ENCODE results near the gene CAPN12.

The CAPN12 gene

DNA sequence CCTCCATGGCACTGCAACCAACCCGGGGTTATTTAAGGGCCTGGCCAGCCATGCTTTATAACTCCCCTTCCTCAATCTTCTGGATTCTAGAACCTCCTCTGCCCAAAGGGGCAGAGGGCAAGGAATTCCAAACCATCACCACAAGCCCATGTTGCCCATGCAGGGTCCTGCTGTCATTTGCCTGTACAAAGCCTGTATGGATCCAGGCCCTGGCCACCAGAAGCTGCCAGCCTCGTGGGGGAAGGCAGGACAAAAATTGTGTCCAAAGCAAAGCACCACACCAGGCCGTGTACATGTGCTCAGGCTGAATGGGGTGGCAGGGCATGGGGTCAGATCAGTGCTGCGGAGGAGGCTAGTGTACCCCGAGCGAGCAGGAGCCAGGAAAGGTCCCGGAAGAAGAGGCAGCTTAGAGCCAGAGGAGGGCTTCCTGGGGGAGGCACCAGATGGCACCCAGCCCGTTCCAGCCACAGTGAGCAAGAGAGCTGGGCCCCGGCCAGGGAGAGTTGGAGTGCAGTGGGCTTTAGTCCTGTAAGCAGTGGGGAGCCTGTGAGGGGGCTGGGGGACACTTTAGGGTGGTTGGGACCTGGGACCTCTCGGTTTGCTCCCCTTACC is 35.8 kb downstream of the CAPN12 start:
- DNase-seq (ENCODE audit: low spot score), result no peak
- TF ChIP-seq, protein P1, sequence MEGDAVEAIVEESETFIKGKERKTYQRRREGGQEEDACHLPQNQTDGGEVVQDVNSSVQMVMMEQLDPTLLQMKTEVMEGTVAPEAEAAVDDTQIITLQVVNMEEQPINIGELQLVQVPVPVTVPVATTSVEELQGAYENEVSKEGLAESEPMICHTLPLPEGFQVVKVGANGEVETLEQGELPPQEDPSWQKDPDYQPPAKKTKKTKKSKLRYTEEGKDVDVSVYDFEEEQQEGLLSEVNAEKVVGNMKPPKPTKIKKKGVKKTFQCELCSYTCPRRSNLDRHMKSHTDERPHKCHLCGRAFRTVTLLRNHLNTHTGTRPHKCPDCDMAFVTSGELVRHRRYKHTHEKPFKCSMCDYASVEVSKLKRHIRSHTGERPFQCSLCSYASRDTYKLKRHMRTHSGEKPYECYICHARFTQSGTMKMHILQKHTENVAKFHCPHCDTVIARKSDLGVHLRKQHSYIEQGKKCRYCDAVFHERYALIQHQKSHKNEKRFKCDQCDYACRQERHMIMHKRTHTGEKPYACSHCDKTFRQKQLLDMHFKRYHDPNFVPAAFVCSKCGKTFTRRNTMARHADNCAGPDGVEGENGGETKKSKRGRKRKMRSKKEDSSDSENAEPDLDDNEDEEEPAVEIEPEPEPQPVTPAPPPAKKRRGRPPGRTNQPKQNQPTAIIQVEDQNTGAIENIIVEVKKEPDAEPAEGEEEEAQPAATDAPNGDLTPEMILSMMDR (IDR thresholded peaks at IDR 0.05; ENCODE audit: extremely low read depth, missing control alignments), result no peak

DNA sequence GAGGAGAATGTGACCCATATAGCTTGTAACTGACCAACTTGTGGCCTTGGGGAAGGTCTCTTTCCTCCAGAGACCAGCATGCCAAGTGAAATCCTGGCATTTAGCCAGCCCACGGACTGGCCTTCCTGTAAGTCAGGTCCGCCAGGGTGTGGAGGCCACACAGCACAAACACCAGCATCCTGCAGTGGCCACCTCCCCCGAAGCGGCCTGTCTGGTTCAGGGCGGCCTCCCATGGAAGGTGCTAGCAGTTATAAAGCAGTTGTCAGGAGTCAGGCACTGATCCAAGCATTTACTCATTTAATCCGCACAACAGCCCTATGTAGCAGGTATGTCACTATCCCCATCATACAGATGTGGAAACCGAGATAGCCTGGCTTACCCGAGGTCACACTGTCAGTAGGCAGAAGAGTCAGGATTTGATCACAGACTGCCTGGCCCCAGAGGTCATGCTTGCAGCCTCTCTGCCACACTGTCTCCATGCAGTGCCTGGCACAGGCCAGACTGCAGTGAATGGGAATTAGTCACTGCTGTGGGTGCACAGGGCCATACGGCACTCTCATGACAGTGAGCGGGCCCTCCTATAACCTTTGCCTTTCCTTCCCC is 36.7 kb downstream of the CAPN12 start:
- TF ChIP-seq, protein P1 (IDR thresholded peaks at IDR 0.05; ENCODE audit: extremely low read depth, missing control alignments), result no peak
- no peak for DNase-seq (ENCODE audit: low spot score)

GRCh38 chr19:38706792-38707511 is 37.3 kb downstream of the CAPN12 start:
- DNase-seq (ENCODE audit: low spot score), result no peak
- TF ChIP-seq, protein P1 (IDR thresholded peaks at IDR 0.05; ENCODE audit: extremely low read depth, missing control alignments), result no peak

- no peak for DNase-seq (ENCODE audit: low spot score)
- TF ChIP-seq, protein P1 (IDR thresholded peaks at IDR 0.05; ENCODE audit: extremely low read depth, missing control alignments), result no peak
Measured at GRCh38 chr19:38705197-38706019, 38.9 kb downstream of the CAPN12 start.

GRCh38 chr19:38704488-38705026 is 39.7 kb downstream of the CAPN12 start:
- DNase-seq (ENCODE audit: low spot score), result no peak
- TF ChIP-seq, protein P1 (IDR thresholded peaks at IDR 0.05; ENCODE audit: extremely low read depth, missing control alignments), result no peak

- TF ChIP-seq, protein P1 (IDR thresholded peaks at IDR 0.05; ENCODE audit: extremely low read depth, missing control alignments), result no peak
- DNase-seq (ENCODE audit: low spot score), result no peak
Measured at GRCh38 chr19:38703509-38703908, 40.8 kb downstream of the CAPN12 start.

Measured in GM20000 (cell line).